ENCODE data around the gene KCND2. TPM values are rescaled to one million over a fixed set of nuclear protein-coding genes. Genes with fewer than 3 reads are reported as not detected.
A peak's percentile ranks its signal among the peaks of the same experiment; 100 is the strongest.

The KCND2 gene
- total RNA-seq, 1 donor from 2014 or later = 0.13 TPM

- no peak for DNase-seq (ENCODE audit: low read depth in 2 of 2)
Observed at GRCh38 chr7:120311028-120311788, 38.2 kb downstream of the KCND2 start.

- DNase-seq (ENCODE audit: low read depth in 2 of 2) = peak in 1 of 2 donors; percentile 24
Observed at GRCh38 chr7:120320218-120320961, 47.4 kb downstream of the KCND2 start.

GRCh38 chr7:120327054-120327453, 54.1 kb downstream of the KCND2 start:
- no peak for DNase-seq (ENCODE audit: low read depth in 2 of 2)

GRCh38 chr7:120332433-120332832, 59.5 kb downstream of the KCND2 start:
- DNase-seq (ENCODE audit: low read depth in 2 of 2) = no peak

GRCh38 chr7:120334475-120334874, 61.5 kb downstream of the KCND2 start:
- no peak for DNase-seq (ENCODE audit: low read depth in 2 of 2)

GRCh38 chr7:120337308-120337907, 64.4 kb downstream of the KCND2 start:
- DNase-seq (ENCODE audit: low read depth in 2 of 2) = peak; percentile 9 to 10

- no peak for DNase-seq (ENCODE audit: low read depth in 2 of 2)
Observed at GRCh38 chr7:120344276-120344675, 71.3 kb downstream of the KCND2 start.

- peak in 1 of 2 donors; percentile 0 for DNase-seq (ENCODE audit: low read depth in 2 of 2)
Observed at GRCh38 chr7:120353171-120353570, 80.2 kb downstream of the KCND2 start.

- DNase-seq (ENCODE audit: low read depth in 2 of 2) = no peak
Observed at GRCh38 chr7:120360918-120361317, 87.9 kb downstream of the KCND2 start.

- DNase-seq (ENCODE audit: low read depth in 2 of 2) = no peak
Observed at GRCh38 chr7:120363414-120363813, 90.4 kb downstream of the KCND2 start.

- DNase-seq (ENCODE audit: low read depth in 2 of 2) = no peak
Observed at GRCh38 chr7:120370954-120371353, 98.0 kb downstream of the KCND2 start.

GRCh38 chr7:120373174-120373573, 100.2 kb downstream of the KCND2 start:
- DNase-seq (ENCODE audit: low read depth in 2 of 2) = no peak

- no peak for DNase-seq (ENCODE audit: low read depth in 2 of 2)
Observed at GRCh38 chr7:120394595-120394994, 121.6 kb downstream of the KCND2 start.

GRCh38 chr7:120395526-120396019, 122.6 kb downstream of the KCND2 start:
- no peak for DNase-seq (ENCODE audit: low read depth in 2 of 2)

- no peak for DNase-seq (ENCODE audit: low read depth in 2 of 2)
Observed at GRCh38 chr7:120398284-120399000, 125.5 kb downstream of the KCND2 start.

- DNase-seq (ENCODE audit: low read depth in 2 of 2) = no peak
Observed at GRCh38 chr7:120400806-120401455, 128.0 kb downstream of the KCND2 start.

- peak; percentile 26 to 57 for DNase-seq (ENCODE audit: low read depth in 2 of 2)
Observed at GRCh38 chr7:120402079-120402767, 129.2 kb downstream of the KCND2 start.

- peak in 1 of 2 donors; percentile 25 for DNase-seq (ENCODE audit: low read depth in 2 of 2)
Observed at GRCh38 chr7:120402801-120403200, 129.8 kb downstream of the KCND2 start.

GRCh38 chr7:120404042-120404441, 131.1 kb downstream of the KCND2 start:
- DNase-seq (ENCODE audit: low read depth in 2 of 2) = peak; percentile 20 to 62

GRCh38 chr7:120405652-120406051, 132.7 kb downstream of the KCND2 start:
- no peak for DNase-seq (ENCODE audit: low read depth in 2 of 2)

All from dermis microvascular lymphatic vessel endothelial cell (primary cell).